Hepatocyte (in vitro differentiated cells): ENCODE data around the gene HNF4A. TPM values are rescaled to one million over a fixed set of nuclear protein-coding genes. Genes with fewer than 3 reads are reported as not detected.

Source experiments
- DNase-seq: peaks from one replicate; pipeline ENCODE4 v3.0.0-alpha.2; 2016; ENCODE audit warnings: low spot score
- H2AFZ ChIP-seq: fragments of 200-600 bp; sonication (generic); 2 replicates; pipeline ENCODE4 v1.6.0; 2016; ENCODE audit warnings: antibody characterized with exemption, mild to moderate bottlenecking
- H3K27ac ChIP-seq: fragments of 200-600 bp; sonication (generic); 2 replicates; pipeline ENCODE4 v1.5.1; 2016; ENCODE audit warnings: mild to moderate bottlenecking
- H3K27me3 ChIP-seq: fragments of 200-600 bp; sonication (generic); 2 replicates; pipeline ENCODE4 v1.6.1; 2016
- H3K36me3 ChIP-seq: fragments of 200-600 bp; sonication (generic); replicated peaks from 2 replicates; pipeline ENCODE4 v1.5.1; 2016; ENCODE audit warnings: low read depth; ENCODE audit not compliant: insufficient read depth
- H3K4me1 ChIP-seq: fragments of 200-600 bp; sonication (generic); 2 replicates; pipeline ENCODE4 v1.5.1; 2016; ENCODE audit warnings: mild to moderate bottlenecking, moderate library complexity; ENCODE audit not compliant: insufficient read depth
- H3K4me2 ChIP-seq: fragments of 200-600 bp; sonication (generic); 2 replicates; pipeline ENCODE4 v1.6.0; 2016
- H3K4me3 ChIP-seq: fragments of 200-600 bp; sonication (generic); 2 replicates; pipeline ENCODE4 v1.5.1; 2016; ENCODE audit warnings: mild to moderate bottlenecking
- H3K79me2 ChIP-seq: fragments of 200-600 bp; sonication (generic); 2 replicates; pipeline ENCODE4 v1.6.0; 2017; ENCODE audit warnings: mild to moderate bottlenecking
- H3K9me2 ChIP-seq: fragments of 200-600 bp; sonication (generic); replicated peaks from 2 replicates; pipeline ENCODE4 v1.6.0; 2017; ENCODE audit warnings: mild to moderate bottlenecking; ENCODE audit not compliant: insufficient read depth
- H3K9me3 ChIP-seq: fragments of 200-600 bp; sonication (generic); 2 replicates; pipeline ENCODE4 v1.5.1; 2016; ENCODE audit warnings: low read depth, mild to moderate bottlenecking
- H4K20me1 ChIP-seq: fragments of 200-600 bp; sonication (generic); 2 replicates; pipeline ENCODE4 v1.6.0; 2016; ENCODE audit warnings: mild to moderate bottlenecking; ENCODE audit not compliant: insufficient read depth, poor library complexity, severe bottlenecking
- EZH2 ChIP-seq: fragments of 200-600 bp; sonication (generic); IDR thresholded peaks from 2 replicates; pipeline ENCODE4 v1.6.1; 2016; ENCODE audit warnings: antibody characterized with exemption, mild to moderate bottlenecking, borderline replicate concordance
- EZH2phosphoT487 ChIP-seq: fragments of 200-600 bp; sonication (generic); IDR thresholded peaks from one replicate; pipeline ENCODE4 v1.6.1; 2018; ENCODE audit warnings: antibody characterized with exemption, mild to moderate bottlenecking, low read depth, moderate library complexity; ENCODE audit not compliant: unreplicated experiment, severe bottlenecking
- WGBS: methylation state at CpG from one replicate; pipeline ENCODE4 v1.1.6; 2016; ENCODE audit warnings: low lambda C conversion rate; ENCODE audit errors: missing lambda C conversion rate; 5-methylcytosine and 5-hydroxymethylcytosine counted together
- polyA plus RNA-seq: library from polyadenylated mRNA; unstranded; fragments of >200 nt; fragmentation: Nextera tagmentation; extraction: Ambion mirVana; gene quantifications from 2 replicates; pipeline ENCODE4 v1.2.1, GENCODE V29; 2016
- total RNA-seq: library from RNA; depleted of rRNA; stranded (reverse); fragments of >200 nt; gene quantifications from 2 replicates; pipeline ENCODE4 v1.2.3, GENCODE V29; 2014
- TF ChIP-seq, protein P1 (sequence below): fragments of 200-600 bp; sonication (generic); IDR thresholded peaks from 2 replicates; pipeline ENCODE4 v1.5.1; 2016; ENCODE audit warnings: antibody characterized with exemption, mild to moderate bottlenecking; ENCODE audit not compliant: poor library complexity

The HNF4A gene
- total RNA-seq (66.7 and 88.0 TPM in 2 replicates), polyA plus RNA-seq (27.9 and 38.2 TPM in 2 replicates)

DNA sequence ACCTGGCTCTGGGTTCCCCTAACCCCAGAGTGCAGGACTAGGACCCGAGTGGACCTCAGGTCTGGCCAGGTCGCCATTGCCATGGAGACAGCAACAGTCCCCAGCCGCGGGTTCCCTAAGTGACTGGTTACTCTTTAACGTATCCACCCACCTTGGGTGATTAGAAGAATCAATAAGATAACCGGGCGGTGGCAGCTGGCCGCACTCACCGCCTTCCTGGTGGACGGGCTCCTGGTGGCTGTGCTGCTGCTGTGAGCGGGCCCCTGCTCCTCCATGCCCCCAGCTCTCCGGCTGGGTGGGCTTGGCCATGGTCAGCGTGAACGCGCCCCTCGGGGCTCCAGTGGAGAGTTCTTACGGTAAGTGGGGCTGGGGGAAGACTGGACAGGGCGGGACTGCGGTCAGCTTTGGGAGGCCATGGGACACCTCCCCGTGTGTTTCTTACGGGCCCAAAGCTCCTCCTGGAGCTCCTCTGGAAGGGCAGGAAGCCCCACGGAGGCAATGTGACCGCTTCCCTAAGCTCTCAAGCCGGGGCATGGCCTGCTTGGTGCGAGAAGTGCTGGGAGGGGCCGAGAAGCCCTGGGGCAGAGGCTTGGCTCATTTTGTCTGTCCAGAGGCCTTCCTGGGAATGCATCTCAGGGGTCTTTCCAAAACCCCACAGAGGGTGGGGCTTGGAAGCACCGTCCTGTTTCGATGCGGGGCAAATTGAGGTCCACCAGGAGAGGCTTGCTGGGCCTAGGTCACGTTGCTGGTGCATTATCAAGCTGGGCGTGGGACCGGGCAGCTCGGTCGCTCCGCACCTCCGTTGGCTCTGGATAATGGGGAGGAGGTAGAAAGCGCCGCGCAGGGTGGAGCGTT, at the start of gene HNF4A:
HNF4A (plus strand) TSS at position 202 of the 855 bp plus-strand sequence; CDS start at position 308, 106 bp downstream.
- H3K36me3 ChIP-seq, result no peaks in the 10 kb centered on the region
- H2AFZ ChIP-seq, result no peak within 1 kb of the TSS
- peaks cover 14% of the 10 kb centered on the region for H4K20me1 ChIP-seq
- peak within 1 kb of the TSS; percentile 75 for H3K4me2 ChIP-seq
- H3K9me2 ChIP-seq, result no peaks in the 10 kb centered on the region
- no peaks in the 10 kb centered on the region for H3K9me3 ChIP-seq
- 52% methylated on average over 40 of the region's 40 CpGs for WGBS
- peak; percentile 86 for DNase-seq
- H3K4me3 ChIP-seq, result peak within 1 kb of the TSS; percentile 34
- peaks cover 48% of the 10 kb centered on the region for H3K79me2 ChIP-seq
- H3K27me3 ChIP-seq, result no peaks in the 10 kb centered on the region
- TF ChIP-seq EZH2, result no peak
- TF ChIP-seq EZH2phosphoT487, result no peak
- TF ChIP-seq, protein P1, sequence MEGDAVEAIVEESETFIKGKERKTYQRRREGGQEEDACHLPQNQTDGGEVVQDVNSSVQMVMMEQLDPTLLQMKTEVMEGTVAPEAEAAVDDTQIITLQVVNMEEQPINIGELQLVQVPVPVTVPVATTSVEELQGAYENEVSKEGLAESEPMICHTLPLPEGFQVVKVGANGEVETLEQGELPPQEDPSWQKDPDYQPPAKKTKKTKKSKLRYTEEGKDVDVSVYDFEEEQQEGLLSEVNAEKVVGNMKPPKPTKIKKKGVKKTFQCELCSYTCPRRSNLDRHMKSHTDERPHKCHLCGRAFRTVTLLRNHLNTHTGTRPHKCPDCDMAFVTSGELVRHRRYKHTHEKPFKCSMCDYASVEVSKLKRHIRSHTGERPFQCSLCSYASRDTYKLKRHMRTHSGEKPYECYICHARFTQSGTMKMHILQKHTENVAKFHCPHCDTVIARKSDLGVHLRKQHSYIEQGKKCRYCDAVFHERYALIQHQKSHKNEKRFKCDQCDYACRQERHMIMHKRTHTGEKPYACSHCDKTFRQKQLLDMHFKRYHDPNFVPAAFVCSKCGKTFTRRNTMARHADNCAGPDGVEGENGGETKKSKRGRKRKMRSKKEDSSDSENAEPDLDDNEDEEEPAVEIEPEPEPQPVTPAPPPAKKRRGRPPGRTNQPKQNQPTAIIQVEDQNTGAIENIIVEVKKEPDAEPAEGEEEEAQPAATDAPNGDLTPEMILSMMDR, result no peak
- H3K4me1 ChIP-seq, result peaks cover 13% of the 10 kb centered on the region
- peak within 1 kb of the TSS; percentile 94 for H3K27ac ChIP-seq

DNA sequence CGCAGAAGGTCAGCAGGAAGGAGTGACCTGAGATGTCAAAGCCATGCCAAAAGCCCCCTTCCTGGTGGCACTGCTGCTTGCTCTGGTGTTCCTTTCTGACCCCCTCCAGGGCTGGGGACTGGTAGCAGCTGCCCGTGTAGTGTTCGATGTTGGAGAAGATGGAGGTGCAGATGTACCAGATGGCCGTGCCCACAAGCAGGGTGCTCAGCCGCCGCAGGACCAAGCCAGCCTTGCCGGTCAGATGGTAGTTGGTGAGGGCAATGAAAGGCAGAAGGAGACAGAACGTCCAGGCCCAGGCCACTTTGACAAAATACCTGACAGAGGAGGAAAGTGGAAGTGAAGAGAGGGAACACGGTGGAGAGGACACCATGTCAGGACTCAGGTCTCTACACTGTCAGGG, 48.6 kb upstream of the HNF4A start:
- Histone ChIP-seq H3K79me2 (peaks cover 27% of the 10 kb centered on the region), H3K9me3 (no peaks in the 10 kb centered on the region), H3K4me1 (peaks cover 24% of the 10 kb centered on the region), H3K4me3 (no peak overlapping the region), H2AFZ (no peak overlapping the region), H3K9me2 (no peaks in the 10 kb centered on the region), H4K20me1 (no peaks in the 10 kb centered on the region), H3K27ac (no peak overlapping the region), H3K4me2 (no peak overlapping the region), H3K27me3 (no peaks in the 10 kb centered on the region), H3K36me3 (no peaks in the 10 kb centered on the region)
- TF ChIP-seq, protein P1, result no peak
- TF ChIP-seq EZH2 (no peak), EZH2phosphoT487 (no peak)
- no peak for DNase-seq
- 97% methylated on average over 9 of the region's 9 CpGs for WGBS

DNA sequence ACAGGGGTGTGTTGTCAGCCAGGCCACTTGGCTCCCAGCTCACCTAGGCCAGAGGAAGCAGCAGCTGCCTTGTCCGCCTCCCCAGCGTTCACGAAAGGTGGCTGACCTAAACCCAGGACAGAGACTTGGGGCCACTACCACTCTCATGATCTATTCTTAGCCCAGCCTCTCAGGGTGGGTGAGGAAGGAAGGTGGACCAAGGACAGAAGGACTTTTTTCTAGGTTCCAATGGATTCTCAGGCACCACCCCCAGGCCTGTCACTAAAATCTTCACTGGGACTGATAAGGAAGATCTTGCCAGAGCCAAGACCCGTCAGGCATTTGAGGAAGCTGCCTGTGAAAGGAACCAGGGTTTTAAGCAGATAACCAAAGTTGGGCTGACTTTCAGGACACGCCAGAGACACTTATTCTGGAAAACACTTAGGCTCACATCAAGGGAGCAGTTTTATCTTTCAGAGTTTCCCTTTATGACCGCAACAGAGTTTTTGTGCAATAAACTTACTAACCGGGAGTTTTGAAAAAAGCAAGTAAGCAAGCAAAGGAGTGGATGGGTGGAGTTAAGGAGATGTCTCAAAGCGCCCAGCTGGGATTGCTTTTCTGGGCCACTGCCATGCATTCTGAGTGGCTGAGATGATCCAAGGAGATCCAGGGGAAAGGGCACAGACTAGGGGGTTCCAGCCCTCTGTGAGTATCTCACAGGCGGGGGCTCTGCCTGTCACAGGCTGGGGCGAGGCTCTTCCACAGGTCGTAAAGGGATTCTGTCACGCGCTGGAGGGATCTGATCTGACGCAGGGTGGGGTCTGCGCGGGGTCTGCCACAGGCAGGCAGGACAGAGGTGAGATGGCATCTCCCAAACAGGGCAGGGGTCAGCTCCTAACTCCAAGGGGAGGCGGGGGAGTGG, 45.5 kb upstream of the HNF4A start:
- Histone ChIP-seq H3K9me3 (no peaks in the 10 kb centered on the region), H4K20me1 (no peaks in the 10 kb centered on the region), H3K27me3 (no peaks in the 10 kb centered on the region), H3K36me3 (no peaks in the 10 kb centered on the region), H3K79me2 (peaks cover 22% of the 10 kb centered on the region), H2AFZ (peak overlapping the region; percentile 81), H3K9me2 (no peaks in the 10 kb centered on the region), H3K4me1 (peaks cover 11% of the 10 kb centered on the region), H3K27ac (peak overlapping the region; percentile 77), H3K4me3 (peak overlapping the region; percentile 69), H3K4me2 (peak overlapping the region; percentile 96)
- DNase-seq, result peak; percentile 73
- no peak for TF ChIP-seq EZH2
- TF ChIP-seq EZH2phosphoT487, result no peak
- TF ChIP-seq, protein P1, result no peak
- 20% methylated on average over 14 of the region's 17 CpGs for WGBS
